Limb (tissue), 2 donors: ENCODE measurements around the gene RFX1.
A peak's percentile ranks its signal among the peaks of the same experiment; 100 is the strongest.

Experiments
- DNase-seq, 2 donors: peaks; one replicate each; pipeline ENCODE4 v3.0.0-alpha.2; 2016; ENCODE audit errors: extremely low spot score in 2 of 2

The RFX1 gene

GRCh38 chr19:13961826-13962698 is 44.1 kb downstream of the RFX1 start:
- DNase-seq, result peak in 1 of 2 donors; percentile 57

GRCh38 chr19:13960863-13961784 is 45.0 kb downstream of the RFX1 start:
- DNase-seq, result peak in 1 of 2 donors; percentile 35

- DNase-seq, result peak in 1 of 2 donors; percentile 45
These were observed 45.9 kb downstream of the RFX1 start for GRCh38 chr19:13959962-13960862.

- DNase-seq, result no peak
These were observed 46.8 kb downstream of the RFX1 start for GRCh38 chr19:13959141-13959961.

DNA sequence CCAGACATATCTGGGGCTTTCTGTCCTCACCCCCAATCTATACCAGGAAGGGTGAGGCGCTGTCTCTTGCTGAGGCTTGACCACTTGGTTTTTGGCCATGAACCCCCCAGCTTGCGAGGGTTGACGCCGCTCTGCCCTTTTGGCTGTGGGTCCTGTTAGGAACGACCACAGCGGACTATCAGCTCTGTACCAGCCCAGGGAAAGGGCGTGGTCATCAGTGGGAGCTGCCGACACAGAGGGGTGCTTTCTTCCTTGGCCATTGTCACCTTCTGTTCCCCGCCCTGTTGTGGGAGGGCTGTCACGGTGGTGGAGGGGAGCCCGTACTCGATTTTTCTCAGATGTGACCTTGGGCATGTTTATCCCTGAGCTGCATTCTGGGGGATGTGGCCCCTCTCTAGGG is 48.1 kb downstream of the RFX1 start:
- DNase-seq, result no peak

DNA sequence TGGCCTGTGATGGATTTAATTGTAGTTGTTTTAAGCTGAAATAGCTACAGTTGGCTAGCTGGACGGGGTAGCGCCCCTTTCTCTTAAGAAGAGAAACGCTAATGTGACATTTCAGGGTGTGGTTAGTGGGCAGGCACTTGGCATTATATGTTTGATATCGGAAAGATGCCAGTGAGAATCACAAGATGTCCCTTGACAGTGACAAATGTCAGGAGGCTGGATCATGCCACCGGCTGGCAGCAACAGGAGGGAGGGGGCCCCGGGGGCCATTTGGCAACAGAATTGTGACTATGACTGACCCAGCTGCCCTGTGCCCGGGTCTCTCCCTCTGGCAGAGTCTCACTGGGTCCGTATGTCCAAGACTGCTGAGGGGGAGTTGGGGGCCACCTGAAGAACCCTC is 49.1 kb downstream of the RFX1 start:
- no peak for DNase-seq

DNA sequence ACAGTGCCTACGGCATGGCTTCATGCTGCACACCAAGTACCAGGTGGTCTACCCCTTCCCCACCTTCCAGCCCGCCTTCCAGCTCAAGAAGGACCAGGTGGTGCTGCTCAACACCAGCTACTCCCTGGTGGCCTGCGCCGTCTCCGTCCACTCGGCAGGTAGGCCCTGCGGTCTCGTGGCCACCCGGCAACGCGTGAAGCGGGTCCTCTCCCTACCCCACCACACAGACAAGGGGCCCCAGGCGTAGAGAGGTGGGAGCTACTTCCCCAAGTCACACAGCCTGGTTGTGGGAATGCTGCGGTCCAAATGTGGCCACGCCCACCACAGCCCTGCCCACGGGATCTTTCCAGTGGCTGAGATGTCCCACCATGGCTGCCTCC is 49.8 kb downstream of the RFX1 start:
- DNase-seq, result no peak

DNA sequence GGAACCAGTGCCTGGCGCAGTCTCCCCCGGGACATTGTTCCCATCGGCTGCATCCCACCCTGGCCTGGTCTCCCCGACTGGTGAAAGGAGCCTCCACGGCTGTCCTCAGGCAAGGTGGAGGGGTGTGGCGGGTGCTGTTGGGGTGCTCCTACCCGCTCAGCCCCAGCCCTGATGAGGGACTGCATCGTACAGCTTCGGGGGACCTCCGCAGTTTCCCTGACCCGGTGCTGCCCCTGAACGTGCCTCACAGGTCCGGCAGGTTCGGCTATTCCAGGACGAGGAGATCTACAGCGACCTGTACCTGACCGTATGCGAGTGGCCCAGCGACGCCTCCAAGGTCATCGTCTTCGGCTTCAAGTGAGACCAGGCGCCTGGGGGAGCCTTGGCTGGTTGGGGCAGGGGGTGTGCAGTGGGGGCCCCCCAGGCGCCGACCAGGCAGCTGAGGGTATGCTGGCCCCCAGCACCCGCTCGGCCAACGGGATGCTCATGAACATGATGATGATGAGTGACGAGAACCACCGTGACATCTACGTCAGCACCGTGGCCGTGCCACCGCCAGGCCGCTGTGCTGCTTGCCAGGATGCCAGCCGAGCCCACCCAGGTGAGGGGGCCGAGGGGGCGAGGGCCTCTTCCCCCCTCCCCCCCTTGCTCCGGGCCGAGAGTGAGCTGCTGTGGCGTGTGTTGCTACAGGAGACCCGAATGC is 50.3 kb downstream of the RFX1 start:
- peak in 1 of 2 donors; percentile 26 for DNase-seq

DNA sequence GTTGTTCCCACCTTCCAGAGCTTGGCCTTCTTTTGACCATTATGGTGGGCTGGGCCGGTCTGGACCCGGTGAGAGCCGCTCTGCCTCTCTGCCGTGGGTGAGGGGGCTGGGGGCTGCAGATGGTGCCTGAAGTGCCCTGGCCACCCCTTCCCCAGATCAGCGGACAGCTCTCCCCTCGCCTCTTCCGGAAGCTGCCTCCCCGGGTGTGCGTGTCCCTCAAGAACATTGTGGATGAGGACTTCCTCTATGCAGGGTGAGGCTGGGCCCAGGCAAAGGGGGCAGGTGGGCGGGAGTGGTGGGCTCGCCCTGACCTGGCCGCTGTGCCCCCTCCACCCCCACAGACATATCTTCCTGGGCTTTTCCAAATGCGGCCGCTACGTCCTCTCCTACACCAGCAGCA is 51.9 kb downstream of the RFX1 start:
- DNase-seq, result no peak

DNA sequence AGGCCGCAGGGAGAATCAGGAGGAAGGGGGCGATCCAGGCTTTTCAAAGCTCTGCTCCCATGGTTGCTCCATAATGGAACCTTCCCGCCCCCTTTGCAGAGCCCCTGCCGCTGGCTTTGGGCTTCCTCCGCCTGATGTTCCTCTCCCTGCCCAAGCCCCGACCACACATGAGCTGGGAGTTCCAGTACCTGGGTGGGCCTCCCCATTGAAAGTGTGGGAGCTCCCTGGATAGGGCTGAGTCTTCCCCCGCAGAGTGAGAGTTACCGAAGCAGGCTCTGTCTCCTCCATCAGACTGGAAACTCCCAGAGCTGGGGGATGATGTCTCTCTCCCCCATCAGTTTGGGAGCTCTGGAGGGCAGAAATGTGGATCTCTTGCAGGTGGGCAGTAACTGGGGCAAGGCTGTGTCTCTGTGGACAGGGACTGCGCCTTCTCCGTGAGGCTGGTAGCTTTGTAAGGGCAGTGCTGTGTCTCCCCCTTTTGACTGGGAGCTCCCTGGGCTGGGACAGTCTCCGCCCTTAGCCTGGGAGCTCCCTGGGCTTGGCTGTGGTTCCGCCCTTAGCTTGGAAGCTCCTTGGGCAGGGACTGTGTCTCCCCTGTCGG is 53.1 kb downstream of the RFX1 start:
- peak; percentile 38 to 42 for DNase-seq

DNA sequence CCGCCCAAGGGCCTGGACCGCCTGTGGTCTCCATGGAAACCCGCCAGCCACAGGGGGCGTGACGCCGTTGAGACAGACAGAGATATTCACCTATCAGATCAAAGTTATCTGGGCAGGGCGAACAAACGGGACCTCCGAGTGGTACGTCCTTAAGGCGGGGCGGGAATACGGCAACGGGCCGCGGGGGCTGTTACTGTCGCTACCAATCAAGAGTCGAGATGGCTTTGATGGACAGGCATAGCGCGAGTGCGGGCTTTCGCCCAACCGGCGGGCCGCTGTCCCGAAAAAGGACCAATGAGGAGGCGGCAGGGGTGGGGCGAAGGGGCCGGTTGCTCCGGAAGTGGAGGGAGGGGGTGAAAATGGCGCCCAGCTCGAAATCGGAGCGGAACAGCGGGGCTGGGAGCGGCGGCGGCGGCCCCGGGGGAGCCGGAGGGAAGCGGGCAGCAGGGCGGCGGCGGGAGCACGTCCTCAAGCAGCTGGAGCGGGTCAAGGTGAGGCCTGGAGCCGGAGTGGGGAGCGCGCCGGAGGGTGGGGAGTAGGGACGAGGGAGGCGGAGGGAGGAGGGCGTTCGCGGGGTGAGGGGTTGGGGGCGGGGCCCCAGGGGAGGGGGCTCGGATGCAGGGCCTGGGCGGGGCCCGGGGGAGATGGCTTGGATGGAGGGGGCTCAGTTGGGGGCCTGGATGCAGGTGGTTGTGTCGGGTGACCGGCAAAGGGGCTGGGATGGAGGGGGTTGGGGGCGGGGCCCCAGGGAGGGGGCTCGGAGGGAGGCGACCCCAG is 53.8 kb downstream of the RFX1 start, which contains the start of gene DCAF15:
Gene DCAF15, plus strand, starts transcription at position 356 of the 777 bp plus-strand sequence. Its CDS starts 4 bp downstream, at position 360.
- peak; percentile 99 to 100 for DNase-seq

GRCh38 chr19:13951799-13952153 is 54.3 kb downstream of the RFX1 start:
- DNase-seq, result no peak

- DNase-seq, result no peak
These were observed 55.1 kb downstream of the RFX1 start for GRCh38 chr19:13951043-13951442.

- DNase-seq, result no peak
These were observed 59.7 kb downstream of the RFX1 start for GRCh38 chr19:13946414-13946813.

- no peak for DNase-seq
These were observed 64.0 kb downstream of the RFX1 start for GRCh38 chr19:13942023-13942684.

- peak; percentile 33 to 63 for DNase-seq
These were observed 67.6 kb downstream of the RFX1 start, which contains the start of gene PODNL1 for GRCh38 chr19:13938301-13939064. TSS of gene PODNL1 (minus strand) at chr19:13938417. CDS start at chr19:13938181, 236 bp downstream.
